Hepatocyte (in vitro differentiated cells): ENCODE data around the gene NANS. TPM values are rescaled to one million over a fixed set of nuclear protein-coding genes. Genes with fewer than 3 reads are reported as not detected.

Experiments used
- DNase-seq: peaks from one replicate; pipeline ENCODE4 v3.0.0-alpha.2; 2016; ENCODE audit warnings: low spot score
- H2AFZ ChIP-seq: fragments of 200-600 bp; sonication (generic); 2 replicates; pipeline ENCODE4 v1.6.0; 2016; ENCODE audit warnings: antibody characterized with exemption, mild to moderate bottlenecking
- H3K27ac ChIP-seq: fragments of 200-600 bp; sonication (generic); 2 replicates; pipeline ENCODE4 v1.5.1; 2016; ENCODE audit warnings: mild to moderate bottlenecking
- H3K27me3 ChIP-seq: fragments of 200-600 bp; sonication (generic); 2 replicates; pipeline ENCODE4 v1.6.1; 2016
- H3K36me3 ChIP-seq: fragments of 200-600 bp; sonication (generic); replicated peaks from 2 replicates; pipeline ENCODE4 v1.5.1; 2016; ENCODE audit warnings: low read depth; ENCODE audit not compliant: insufficient read depth
- H3K4me1 ChIP-seq: fragments of 200-600 bp; sonication (generic); 2 replicates; pipeline ENCODE4 v1.5.1; 2016; ENCODE audit warnings: mild to moderate bottlenecking, moderate library complexity; ENCODE audit not compliant: insufficient read depth
- H3K4me2 ChIP-seq: fragments of 200-600 bp; sonication (generic); 2 replicates; pipeline ENCODE4 v1.6.0; 2016
- H3K4me3 ChIP-seq: fragments of 200-600 bp; sonication (generic); 2 replicates; pipeline ENCODE4 v1.5.1; 2016; ENCODE audit warnings: mild to moderate bottlenecking
- H3K79me2 ChIP-seq: fragments of 200-600 bp; sonication (generic); 2 replicates; pipeline ENCODE4 v1.6.0; 2017; ENCODE audit warnings: mild to moderate bottlenecking
- H3K9me2 ChIP-seq: fragments of 200-600 bp; sonication (generic); replicated peaks from 2 replicates; pipeline ENCODE4 v1.6.0; 2017; ENCODE audit warnings: mild to moderate bottlenecking; ENCODE audit not compliant: insufficient read depth
- H3K9me3 ChIP-seq: fragments of 200-600 bp; sonication (generic); 2 replicates; pipeline ENCODE4 v1.5.1; 2016; ENCODE audit warnings: low read depth, mild to moderate bottlenecking
- H4K20me1 ChIP-seq: fragments of 200-600 bp; sonication (generic); 2 replicates; pipeline ENCODE4 v1.6.0; 2016; ENCODE audit warnings: mild to moderate bottlenecking; ENCODE audit not compliant: insufficient read depth, poor library complexity, severe bottlenecking
- EZH2 ChIP-seq: fragments of 200-600 bp; sonication (generic); IDR thresholded peaks from 2 replicates; pipeline ENCODE4 v1.6.1; 2016; ENCODE audit warnings: antibody characterized with exemption, mild to moderate bottlenecking, borderline replicate concordance
- EZH2phosphoT487 ChIP-seq: fragments of 200-600 bp; sonication (generic); IDR thresholded peaks from one replicate; pipeline ENCODE4 v1.6.1; 2018; ENCODE audit warnings: antibody characterized with exemption, mild to moderate bottlenecking, low read depth, moderate library complexity; ENCODE audit not compliant: unreplicated experiment, severe bottlenecking
- WGBS: methylation state at CpG from one replicate; pipeline ENCODE4 v1.1.6; 2016; ENCODE audit warnings: low lambda C conversion rate; ENCODE audit errors: missing lambda C conversion rate; 5-methylcytosine and 5-hydroxymethylcytosine counted together
- polyA plus RNA-seq: library from polyadenylated mRNA; unstranded; fragments of >200 nt; fragmentation: Nextera tagmentation; extraction: Ambion mirVana; gene quantifications from 2 replicates; pipeline ENCODE4 v1.2.1, GENCODE V29; 2016
- total RNA-seq: library from RNA; depleted of rRNA; stranded (reverse); fragments of >200 nt; gene quantifications from 2 replicates; pipeline ENCODE4 v1.2.3, GENCODE V29; 2014
- TF ChIP-seq, protein P1 (sequence below): fragments of 200-600 bp; sonication (generic); IDR thresholded peaks from 2 replicates; pipeline ENCODE4 v1.5.1; 2016; ENCODE audit warnings: antibody characterized with exemption, mild to moderate bottlenecking; ENCODE audit not compliant: poor library complexity

The NANS gene
- total and polyA plus RNA-seq, 2 experiments from 2014 or later, result 62.9 to 88.8 TPM

DNA sequence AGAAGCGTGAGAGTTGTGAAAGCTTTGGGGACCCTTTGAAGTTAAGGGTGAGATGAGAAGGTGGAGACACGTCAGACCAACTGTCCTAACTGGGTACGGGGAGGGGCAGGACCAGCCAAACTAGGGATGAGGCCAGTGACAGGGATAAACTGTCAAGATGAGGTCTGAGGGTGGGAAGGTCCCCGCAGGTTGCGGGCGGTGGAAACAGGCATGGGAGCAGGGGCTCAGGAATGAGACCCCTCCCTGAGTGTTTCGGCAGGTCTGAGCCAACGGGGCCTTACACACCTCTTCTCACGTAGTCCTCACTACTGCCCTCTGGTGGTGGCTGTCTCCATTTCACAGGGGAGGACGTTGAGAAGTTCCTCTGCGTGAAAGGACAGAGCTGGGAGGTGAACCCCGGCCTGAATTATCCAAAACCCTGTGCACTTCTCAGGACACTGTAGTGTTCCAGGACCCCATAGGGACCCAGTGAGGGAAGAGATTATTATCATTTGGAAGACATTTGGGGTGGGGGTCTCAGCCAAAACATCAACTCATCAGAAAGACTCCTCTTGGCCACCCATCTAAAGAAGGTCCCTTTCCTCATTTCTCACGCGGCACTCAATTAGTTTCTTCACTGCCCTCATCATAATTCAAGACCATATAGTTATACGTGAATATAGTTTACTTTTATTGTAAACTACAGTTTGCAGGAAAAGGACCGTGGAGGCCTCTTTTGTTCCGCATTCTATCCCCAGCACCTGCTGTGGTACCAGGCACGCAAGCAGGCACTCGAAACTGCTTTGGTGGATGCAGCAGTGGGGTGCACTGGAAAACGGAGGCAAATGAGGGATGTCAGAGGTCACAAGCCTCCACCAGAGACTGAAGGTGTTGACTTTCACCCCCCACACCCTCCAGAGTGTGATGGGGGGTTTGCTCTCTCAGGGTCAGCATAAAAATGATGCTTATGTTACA is 21.7 kb upstream of the NANS start:
- Histone ChIP-seq H3K4me2 (peak overlapping the region; percentile 59), H3K36me3 (no peaks in the 10 kb centered on the region), H3K27ac (no peak overlapping the region), H3K4me1 (no peaks in the 10 kb centered on the region), H4K20me1 (no peaks in the 10 kb centered on the region), H3K4me3 (no peak overlapping the region), H2AFZ (no peak overlapping the region), H3K9me3 (no peaks in the 10 kb centered on the region), H3K9me2 (no peaks in the 10 kb centered on the region), H3K27me3 (no peaks in the 10 kb centered on the region), H3K79me2 (no peaks in the 10 kb centered on the region)
- DNase-seq, result peak; percentile 90
- TF ChIP-seq, protein P1, sequence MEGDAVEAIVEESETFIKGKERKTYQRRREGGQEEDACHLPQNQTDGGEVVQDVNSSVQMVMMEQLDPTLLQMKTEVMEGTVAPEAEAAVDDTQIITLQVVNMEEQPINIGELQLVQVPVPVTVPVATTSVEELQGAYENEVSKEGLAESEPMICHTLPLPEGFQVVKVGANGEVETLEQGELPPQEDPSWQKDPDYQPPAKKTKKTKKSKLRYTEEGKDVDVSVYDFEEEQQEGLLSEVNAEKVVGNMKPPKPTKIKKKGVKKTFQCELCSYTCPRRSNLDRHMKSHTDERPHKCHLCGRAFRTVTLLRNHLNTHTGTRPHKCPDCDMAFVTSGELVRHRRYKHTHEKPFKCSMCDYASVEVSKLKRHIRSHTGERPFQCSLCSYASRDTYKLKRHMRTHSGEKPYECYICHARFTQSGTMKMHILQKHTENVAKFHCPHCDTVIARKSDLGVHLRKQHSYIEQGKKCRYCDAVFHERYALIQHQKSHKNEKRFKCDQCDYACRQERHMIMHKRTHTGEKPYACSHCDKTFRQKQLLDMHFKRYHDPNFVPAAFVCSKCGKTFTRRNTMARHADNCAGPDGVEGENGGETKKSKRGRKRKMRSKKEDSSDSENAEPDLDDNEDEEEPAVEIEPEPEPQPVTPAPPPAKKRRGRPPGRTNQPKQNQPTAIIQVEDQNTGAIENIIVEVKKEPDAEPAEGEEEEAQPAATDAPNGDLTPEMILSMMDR, result peak; percentile 73
- TF ChIP-seq EZH2 (no peak), EZH2phosphoT487 (no peak)
- WGBS, result 47% methylated on average over 20 of the region's 20 CpGs

DNA sequence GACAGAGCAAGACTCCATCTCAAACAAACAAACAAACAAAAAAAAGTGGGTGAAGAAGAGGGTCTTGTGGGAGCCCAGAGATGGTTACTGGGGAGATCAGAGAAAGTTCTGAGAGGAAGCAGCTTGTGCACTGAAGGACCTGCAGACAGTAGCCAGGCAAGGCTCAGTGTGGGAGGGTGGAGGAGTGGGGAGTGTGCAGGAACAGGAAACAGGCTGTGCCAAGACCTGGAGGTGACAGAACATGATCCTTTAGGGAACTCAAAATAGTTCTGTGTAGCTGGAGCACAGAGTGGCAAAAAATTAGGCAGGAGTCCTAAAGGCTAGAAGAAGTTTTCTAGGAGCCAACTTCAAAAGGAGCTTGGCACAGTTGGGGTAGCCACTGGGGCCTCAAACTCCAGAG is 19.2 kb upstream of the NANS start:
- H3K9me2 ChIP-seq, result no peaks in the 10 kb centered on the region
- H3K9me3 ChIP-seq, result no peaks in the 10 kb centered on the region
- H2AFZ ChIP-seq, result no peak overlapping the region
- TF ChIP-seq EZH2phosphoT487, result no peak
- TF ChIP-seq EZH2, result no peak
- TF ChIP-seq, protein P1, result no peak
- no peaks in the 10 kb centered on the region for H3K79me2 ChIP-seq
- no peak for DNase-seq
- H3K27me3 ChIP-seq, result no peaks in the 10 kb centered on the region
- H4K20me1 ChIP-seq, result no peaks in the 10 kb centered on the region
- no peak overlapping the region for H3K4me2 ChIP-seq
- no peak overlapping the region for H3K27ac ChIP-seq
- no peaks in the 10 kb centered on the region for H3K4me1 ChIP-seq
- no peaks in the 10 kb centered on the region for H3K36me3 ChIP-seq
- H3K4me3 ChIP-seq, result no peak overlapping the region

DNA sequence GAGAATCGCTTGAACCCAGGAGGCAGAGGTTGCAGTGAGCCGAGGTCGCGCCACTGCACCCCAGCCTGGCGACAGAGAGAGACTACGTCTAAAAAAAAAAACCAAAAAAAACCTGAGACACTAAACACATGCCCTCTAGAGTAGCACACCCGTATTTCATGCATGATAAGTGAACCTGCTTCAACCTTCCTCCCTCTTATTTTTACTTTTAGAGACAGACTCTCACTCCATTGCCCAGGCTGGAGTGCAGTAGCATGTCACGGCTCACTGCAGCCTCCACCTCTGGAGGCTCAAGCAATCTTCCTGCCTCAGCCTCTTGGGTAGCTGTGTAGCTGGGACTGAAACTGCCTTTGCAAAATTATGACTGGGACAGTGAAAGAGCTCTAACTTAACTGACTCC is 17.6 kb upstream of the NANS start:
- no peak overlapping the region for H3K27ac ChIP-seq
- TF ChIP-seq, protein P1, result no peak
- TF ChIP-seq EZH2 (no peak), EZH2phosphoT487 (no peak)
- no peaks in the 10 kb centered on the region for H3K4me1 ChIP-seq
- H3K36me3 ChIP-seq, result no peaks in the 10 kb centered on the region
- no peaks in the 10 kb centered on the region for H3K9me2 ChIP-seq
- no peaks in the 10 kb centered on the region for H4K20me1 ChIP-seq
- DNase-seq, result no peak
- 81% methylated on average over 8 of the region's 8 CpGs for WGBS
- H3K79me2 ChIP-seq, result no peaks in the 10 kb centered on the region
- H3K27me3 ChIP-seq, result no peaks in the 10 kb centered on the region
- H3K4me2 ChIP-seq, result no peak overlapping the region
- no peak overlapping the region for H3K4me3 ChIP-seq
- no peaks in the 10 kb centered on the region for H3K9me3 ChIP-seq
- H2AFZ ChIP-seq, result no peak overlapping the region
